Effector memory CD8-positive, alpha-beta T cell (primary cell): ENCODE measurements around the gene SUSD1.

Experiments
- ATAC-seq: fragments of 150-1000 bp; cut with Tn5 transposase; replicated peaks from 2 replicates; pipeline ENCODE4 v1.10.0; 2021; ENCODE audit warnings: mild to moderate bottlenecking, moderate library complexity
- DNase-seq, 3 experiments: peaks; one replicate each; pipeline ENCODE4 v3.0.0; 2021
- H3K27ac Mint-ChIP-seq, 2 donors: one replicate each; pipeline ENCODE4 v1.8.0; 2022; ENCODE audit warnings: mild to moderate bottlenecking in 2 of 2, mixed read lengths in 2 of 2, moderate library complexity in 2 of 2
- H3K27me3 Mint-ChIP-seq, 2 donors: one replicate each; pipeline ENCODE4 v1.8.0; 2022; ENCODE audit warnings: mixed read lengths in 2 of 2
- H3K36me3 Mint-ChIP-seq: one replicate; pipeline ENCODE4 v1.8.0; 2022; ENCODE audit warnings: mild to moderate bottlenecking, moderate library complexity, mixed read lengths; ENCODE audit not compliant: insufficient read depth
- H3K4me1 Mint-ChIP-seq, 2 donors: one replicate each; pipeline ENCODE4 v1.8.0; 2022; ENCODE audit warnings: low read depth in 2 of 2, mixed read lengths in 2 of 2
- H3K4me3 Mint-ChIP-seq, 2 donors: one replicate each; pipeline ENCODE4 v1.8.0; 2022; ENCODE audit warnings: mild to moderate bottlenecking in 2 of 2, mixed read lengths in 2 of 2, moderate library complexity in 2 of 2
- H3K9me3 Mint-ChIP-seq, 2 donors: one replicate each; pipeline ENCODE4 v1.8.0; 2022; ENCODE audit warnings: mixed read lengths in 2 of 2

Gene SUSD1

GRCh38 chr9:112056996-112057395, 118.1 kb downstream of the SUSD1 start:
- ATAC-seq (no peak), DNase-seq (no peak)
- no peak overlapping the region for H3K4me3 Mint-ChIP-seq

GRCh38 chr9:112054916-112055315, 120.2 kb downstream of the SUSD1 start:
- ATAC-seq, result no peak
- no peak overlapping the region for H3K4me3 Mint-ChIP-seq
- H3K27ac Mint-ChIP-seq, result no peak overlapping the region
- no peaks in the 10 kb centered on the region for H3K4me1 Mint-ChIP-seq
- no peaks in the 10 kb centered on the region for H3K27me3 Mint-ChIP-seq
- DNase-seq, result no peak
- no peaks in the 10 kb centered on the region for H3K9me3 Mint-ChIP-seq
- H3K36me3 Mint-ChIP-seq, result peaks cover 4% of the 10 kb centered on the region

More at GRCh38 chr9:112056996-112057395, 118.1 kb downstream of the SUSD1 start:
- H3K36me3 Mint-ChIP-seq, result peaks cover 4% of the 10 kb centered on the region
- H3K4me1 Mint-ChIP-seq, result peaks cover 9% of the 10 kb centered on the region in 2 donors
- peak overlapping the region in 1 of 2 donors; percentile 46 for H3K27ac Mint-ChIP-seq
- no peaks in the 10 kb centered on the region for H3K27me3 Mint-ChIP-seq
- H3K9me3 Mint-ChIP-seq, result no peaks in the 10 kb centered on the region

- H3K36me3 Mint-ChIP-seq, result no peaks in the 10 kb centered on the region
- no peak overlapping the region for H3K27ac Mint-ChIP-seq
- peaks cover 4 to 5% of the 10 kb centered on the region in 2 donors for H3K9me3 Mint-ChIP-seq
- H3K4me1 Mint-ChIP-seq, result peaks cover 7 to 8% of the 10 kb centered on the region in 2 donors
- no peaks in the 10 kb centered on the region for H3K27me3 Mint-ChIP-seq
- no peak overlapping the region for H3K4me3 Mint-ChIP-seq
- ATAC-seq (no peak), DNase-seq (no peak)
Measured at GRCh38 chr9:112051812-112052211, 123.3 kb downstream of the SUSD1 start.

- DNase-seq, result no peak
- Mint-ChIP-seq H3K36me3 (no peaks in the 10 kb centered on the region), H3K9me3 (peaks cover 4 to 5% of the 10 kb centered on the region in 2 donors), H3K27me3 (no peaks in the 10 kb centered on the region), H3K27ac (no peak overlapping the region), H3K4me1 (peaks cover 8 to 9% of the 10 kb centered on the region in 2 donors), H3K4me3 (no peak overlapping the region)
- ATAC-seq, result no peak
Measured at GRCh38 chr9:112050544-112051475, 124.3 kb downstream of the SUSD1 start.

- H3K9me3 Mint-ChIP-seq, result peaks cover 4 to 5% of the 10 kb centered on the region in 2 donors
- no peak overlapping the region for H3K27ac Mint-ChIP-seq
- no peaks in the 10 kb centered on the region for H3K36me3 Mint-ChIP-seq
- DNase-seq (no peak), ATAC-seq (no peak)
- H3K27me3 Mint-ChIP-seq, result no peaks in the 10 kb centered on the region
- no peak overlapping the region for H3K4me3 Mint-ChIP-seq
- peaks cover 8 to 11% of the 10 kb centered on the region in 2 donors for H3K4me1 Mint-ChIP-seq
Measured at GRCh38 chr9:112049811-112050516, 125.1 kb downstream of the SUSD1 start.

GRCh38 chr9:112048924-112049691, 126.0 kb downstream of the SUSD1 start:
- Mint-ChIP-seq H3K9me3 (peaks cover 4 to 5% of the 10 kb centered on the region in 2 donors), H3K27me3 (no peaks in the 10 kb centered on the region), H3K36me3 (no peaks in the 10 kb centered on the region), H3K4me3 (no peak overlapping the region), H3K27ac (no peak overlapping the region), H3K4me1 (peaks cover 8 to 11% of the 10 kb centered on the region in 2 donors)
- ATAC-seq (no peak), DNase-seq (no peak)

- Mint-ChIP-seq H3K9me3 (peaks cover 4 to 5% of the 10 kb centered on the region in 2 donors), H3K27me3 (no peaks in the 10 kb centered on the region), H3K4me3 (no peak overlapping the region), H3K36me3 (no peaks in the 10 kb centered on the region), H3K27ac (peak overlapping the region in 1 of 2 donors; percentile 55), H3K4me1 (peaks cover 8 to 11% of the 10 kb centered on the region in 2 donors)
- no peak for ATAC-seq
- no peak for DNase-seq
Measured at GRCh38 chr9:112047538-112048066, 127.5 kb downstream of the SUSD1 start.

- no peak overlapping the region for H3K27ac Mint-ChIP-seq
- H3K4me3 Mint-ChIP-seq, result no peak overlapping the region
- H3K9me3 Mint-ChIP-seq, result peaks cover 4 to 5% of the 10 kb centered on the region in 2 donors
- peaks cover 2% of the 10 kb centered on the region for H3K36me3 Mint-ChIP-seq
- no peaks in the 10 kb centered on the region for H3K27me3 Mint-ChIP-seq
- ATAC-seq, result no peak
- peaks cover 11 to 13% of the 10 kb centered on the region in 2 donors for H3K4me1 Mint-ChIP-seq
- no peak for DNase-seq
Measured at GRCh38 chr9:112046181-112046580, 128.9 kb downstream of the SUSD1 start.

GRCh38 chr9:112044881-112045280, 130.2 kb downstream of the SUSD1 start:
- ATAC-seq (no peak), DNase-seq (no peak)
- Mint-ChIP-seq H3K27me3 (no peaks in the 10 kb centered on the region), H3K36me3 (peaks cover 6% of the 10 kb centered on the region), H3K27ac (no peak overlapping the region), H3K4me3 (no peak overlapping the region), H3K4me1 (peaks cover 15% of the 10 kb centered on the region in 2 donors), H3K9me3 (peaks cover 4 to 5% of the 10 kb centered on the region in 2 donors)

GRCh38 chr9:112044186-112044585, 130.9 kb downstream of the SUSD1 start:
- peaks cover 15 to 18% of the 10 kb centered on the region in 2 donors for H3K4me1 Mint-ChIP-seq
- no peaks in the 10 kb centered on the region for H3K27me3 Mint-ChIP-seq
- H3K4me3 Mint-ChIP-seq, result no peak overlapping the region
- no peak for DNase-seq
- ATAC-seq, result no peak
- peaks cover 4 to 5% of the 10 kb centered on the region in 2 donors for H3K9me3 Mint-ChIP-seq
- H3K27ac Mint-ChIP-seq, result no peak overlapping the region
- peaks cover 7% of the 10 kb centered on the region for H3K36me3 Mint-ChIP-seq

- no peak for DNase-seq
- Mint-ChIP-seq H3K9me3 (peaks cover 4 to 5% of the 10 kb centered on the region in 2 donors), H3K4me3 (no peak overlapping the region), H3K27me3 (no peaks in the 10 kb centered on the region), H3K4me1 (peaks cover 20 to 23% of the 10 kb centered on the region in 2 donors), H3K36me3 (peaks cover 7% of the 10 kb centered on the region), H3K27ac (no peak overlapping the region)
- ATAC-seq, result no peak
Measured at GRCh38 chr9:112043423-112043822, 131.7 kb downstream of the SUSD1 start.

GRCh38 chr9:112042769-112043168, 132.3 kb downstream of the SUSD1 start:
- H3K4me1 Mint-ChIP-seq, result peaks cover 23 to 24% of the 10 kb centered on the region in 2 donors
- H3K36me3 Mint-ChIP-seq, result peaks cover 7% of the 10 kb centered on the region
- H3K27me3 Mint-ChIP-seq, result no peaks in the 10 kb centered on the region
- ATAC-seq (no peak), DNase-seq (no peak)
- no peak overlapping the region for H3K27ac Mint-ChIP-seq
- peaks cover 2 to 3% of the 10 kb centered on the region in 2 donors for H3K9me3 Mint-ChIP-seq
- H3K4me3 Mint-ChIP-seq, result no peak overlapping the region

GRCh38 chr9:112042244-112042638, 132.9 kb downstream of the SUSD1 start:
- DNase-seq (no peak), ATAC-seq (no peak)
- Mint-ChIP-seq H3K4me3 (no peak overlapping the region), H3K9me3 (no peaks in the 10 kb centered on the region), H3K36me3 (peaks cover 7% of the 10 kb centered on the region), H3K27ac (no peak overlapping the region), H3K27me3 (no peaks in the 10 kb centered on the region), H3K4me1 (peaks cover 25 to 27% of the 10 kb centered on the region in 2 donors)
